NB4 (cell line): ENCODE data around the gene ZSWIM5.
"Not testable (repeated sequence)": the region's sequence is repeated elsewhere in the genome, so short reads cannot be mapped to it uniquely, and the experiment has no call there.

ENCODE experiments used
- POLR2A ChIP-seq: IDR thresholded peaks from 2 replicates; pipeline ENCODE4 v1.6.1; 2011; ENCODE audit warnings: mild to moderate bottlenecking; ENCODE audit not compliant: insufficient read length; ENCODE audit errors: extremely low read depth
- TF ChIP-seq, protein P1 (sequence below): IDR thresholded peaks from one replicate; pipeline ENCODE4 v1.5.1; 2012; ENCODE audit warnings: low read depth, low read length

DNA sequence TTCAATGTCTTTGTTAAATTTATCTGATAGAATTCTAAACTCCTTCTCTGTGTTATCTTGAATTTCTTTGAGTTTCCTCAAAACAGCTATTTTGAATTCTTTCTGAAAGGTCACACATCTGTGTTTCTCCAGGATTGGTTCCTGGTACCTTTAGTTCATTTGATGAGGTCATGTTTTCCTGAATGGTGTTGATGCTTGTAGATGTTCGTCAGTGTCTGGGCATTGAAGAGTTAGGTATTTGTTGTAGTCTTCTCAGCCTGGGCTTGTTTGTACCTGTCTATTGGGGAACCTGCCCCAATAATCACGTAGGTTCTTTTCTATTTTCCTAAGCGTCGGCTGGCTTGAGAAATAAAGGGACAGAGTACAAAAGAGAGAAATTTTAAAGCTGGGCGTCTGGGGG lies 129.4 kb downstream of the ZSWIM5 start:
- TF ChIP-seq, protein P1, sequence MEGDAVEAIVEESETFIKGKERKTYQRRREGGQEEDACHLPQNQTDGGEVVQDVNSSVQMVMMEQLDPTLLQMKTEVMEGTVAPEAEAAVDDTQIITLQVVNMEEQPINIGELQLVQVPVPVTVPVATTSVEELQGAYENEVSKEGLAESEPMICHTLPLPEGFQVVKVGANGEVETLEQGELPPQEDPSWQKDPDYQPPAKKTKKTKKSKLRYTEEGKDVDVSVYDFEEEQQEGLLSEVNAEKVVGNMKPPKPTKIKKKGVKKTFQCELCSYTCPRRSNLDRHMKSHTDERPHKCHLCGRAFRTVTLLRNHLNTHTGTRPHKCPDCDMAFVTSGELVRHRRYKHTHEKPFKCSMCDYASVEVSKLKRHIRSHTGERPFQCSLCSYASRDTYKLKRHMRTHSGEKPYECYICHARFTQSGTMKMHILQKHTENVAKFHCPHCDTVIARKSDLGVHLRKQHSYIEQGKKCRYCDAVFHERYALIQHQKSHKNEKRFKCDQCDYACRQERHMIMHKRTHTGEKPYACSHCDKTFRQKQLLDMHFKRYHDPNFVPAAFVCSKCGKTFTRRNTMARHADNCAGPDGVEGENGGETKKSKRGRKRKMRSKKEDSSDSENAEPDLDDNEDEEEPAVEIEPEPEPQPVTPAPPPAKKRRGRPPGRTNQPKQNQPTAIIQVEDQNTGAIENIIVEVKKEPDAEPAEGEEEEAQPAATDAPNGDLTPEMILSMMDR, result not testable (repeated sequence)
- not testable (repeated sequence) for TF ChIP-seq POLR2A
